ENCODE results near the gene DCST1. TPM values are rescaled to one million over a fixed set of nuclear protein-coding genes. Genes with fewer than 3 reads are reported as not detected.
A peak's percentile ranks its signal among the peaks of the same experiment; 100 is the strongest.

Gene DCST1
- total RNA-seq, 4 donors from 2014 or later = 0.42 TPM; not detected in 3

GRCh38 chr1:155069551-155070157, 36.0 kb downstream of the DCST1 start:
- H3K4me3 ChIP-seq = no peak overlapping the region
- WGBS = 72% methylated on average over 2 of the region's 7 CpGs
- H3K36me3 ChIP-seq = peaks cover 0 to 5% (median 3%) of the 10 kb centered on the region in 4 donors
- no peak for DNase-seq (ENCODE audit: extremely low spot score)
- intact Hi-C loops (cut with DNase I) = no loop called here
- no peaks in the 10 kb centered on the region for H3K9me3 ChIP-seq
- peaks cover 18 to 30% (median 24%) of the 10 kb centered on the region in 4 donors for H3K4me1 ChIP-seq
- TF ChIP-seq EP300 (IDR thresholded peaks at IDR 0.05) (no peak), POLR2AphosphoS5 (IDR thresholded peaks at IDR 0.05) (no peak), POLR2A (IDR thresholded peaks at IDR 0.05; ENCODE audit: low read depth) (no peak)
- TF ChIP-seq, protein P1, sequence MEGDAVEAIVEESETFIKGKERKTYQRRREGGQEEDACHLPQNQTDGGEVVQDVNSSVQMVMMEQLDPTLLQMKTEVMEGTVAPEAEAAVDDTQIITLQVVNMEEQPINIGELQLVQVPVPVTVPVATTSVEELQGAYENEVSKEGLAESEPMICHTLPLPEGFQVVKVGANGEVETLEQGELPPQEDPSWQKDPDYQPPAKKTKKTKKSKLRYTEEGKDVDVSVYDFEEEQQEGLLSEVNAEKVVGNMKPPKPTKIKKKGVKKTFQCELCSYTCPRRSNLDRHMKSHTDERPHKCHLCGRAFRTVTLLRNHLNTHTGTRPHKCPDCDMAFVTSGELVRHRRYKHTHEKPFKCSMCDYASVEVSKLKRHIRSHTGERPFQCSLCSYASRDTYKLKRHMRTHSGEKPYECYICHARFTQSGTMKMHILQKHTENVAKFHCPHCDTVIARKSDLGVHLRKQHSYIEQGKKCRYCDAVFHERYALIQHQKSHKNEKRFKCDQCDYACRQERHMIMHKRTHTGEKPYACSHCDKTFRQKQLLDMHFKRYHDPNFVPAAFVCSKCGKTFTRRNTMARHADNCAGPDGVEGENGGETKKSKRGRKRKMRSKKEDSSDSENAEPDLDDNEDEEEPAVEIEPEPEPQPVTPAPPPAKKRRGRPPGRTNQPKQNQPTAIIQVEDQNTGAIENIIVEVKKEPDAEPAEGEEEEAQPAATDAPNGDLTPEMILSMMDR (IDR thresholded peaks at IDR 0.05) = no peak
- no peaks in the 10 kb centered on the region for H3K27me3 ChIP-seq
- no peak overlapping the region for H3K27ac ChIP-seq (replicated peaks in 1 of 4)

GRCh38 chr1:155070158-155070621, 36.6 kb downstream of the DCST1 start:
- peak overlapping the region; percentile 54 to 62 (median 57) for H3K4me3 ChIP-seq
- 27% methylated on average over 24 of the region's 28 CpGs for WGBS
- H3K9me3 ChIP-seq = no peaks in the 10 kb centered on the region
- TF ChIP-seq EP300 (IDR thresholded peaks at IDR 0.05) (no peak), POLR2AphosphoS5 (IDR thresholded peaks at IDR 0.05) (no peak), POLR2A (IDR thresholded peaks at IDR 0.05; ENCODE audit: low read depth) (no peak)
- TF ChIP-seq, protein P1 (IDR thresholded peaks at IDR 0.05) = no peak
- H3K36me3 ChIP-seq = peaks cover 0 to 5% (median 3%) of the 10 kb centered on the region in 4 donors
- intact Hi-C loops (cut with DNase I) = no loop called here
- DNase-seq (ENCODE audit: extremely low spot score) = no peak
- H3K27me3 ChIP-seq = no peaks in the 10 kb centered on the region
- H3K27ac ChIP-seq (replicated peaks in 1 of 4) = peak overlapping the region in 3 of 4 donors; percentile 68 to 77 (median 75)
- peaks cover 18 to 25% (median 21%) of the 10 kb centered on the region in 4 donors for H3K4me1 ChIP-seq

DNA sequence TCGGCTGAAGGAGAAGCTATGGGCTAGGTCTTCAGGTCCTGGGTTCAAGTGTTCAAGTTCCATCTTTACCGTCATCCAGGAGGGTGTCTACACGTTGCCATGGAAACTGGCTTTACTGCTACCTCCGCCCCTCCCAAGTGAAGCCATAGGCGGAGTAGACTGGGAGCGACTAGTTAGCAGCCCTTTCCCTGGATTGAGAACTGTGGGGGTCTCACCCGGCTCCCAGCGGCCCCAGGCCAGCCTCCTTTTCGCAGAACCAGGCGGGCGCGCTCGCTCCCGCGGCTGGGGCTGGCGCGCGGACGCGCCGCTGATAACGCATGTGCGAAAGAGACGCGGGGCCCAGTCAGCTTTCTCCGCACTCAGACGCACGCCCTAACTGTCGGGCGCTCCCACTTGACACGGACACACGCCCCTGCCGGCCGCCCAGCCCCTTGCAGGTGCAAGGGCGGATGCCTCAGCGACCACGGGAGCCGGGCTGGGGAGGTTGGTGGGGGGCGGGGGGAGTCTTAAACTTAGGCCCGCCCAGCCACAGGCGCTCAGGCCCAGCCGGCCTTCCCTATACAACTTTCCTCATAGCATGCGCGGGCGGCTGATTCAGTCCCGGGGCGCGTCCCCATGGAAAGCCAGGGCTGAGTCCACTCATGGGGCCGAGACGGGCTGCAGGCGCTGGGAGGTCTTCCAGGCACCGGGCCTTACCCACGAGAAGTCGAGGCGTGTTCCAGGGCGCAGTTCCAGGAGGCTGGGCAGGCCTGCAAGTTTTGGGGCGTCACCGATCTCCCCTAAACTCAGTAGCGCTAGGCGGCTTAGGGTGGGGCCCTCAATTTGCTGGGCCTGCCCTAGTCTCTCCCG, 37.3 kb downstream of the DCST1 start:
- WGBS = 21% methylated on average over 12 of the region's 61 CpGs
- no peaks in the 10 kb centered on the region for H3K27me3 ChIP-seq
- H3K9me3 ChIP-seq = no peaks in the 10 kb centered on the region
- H3K4me3 ChIP-seq = peak overlapping the region; percentile 54 to 62 (median 57)
- H3K4me1 ChIP-seq = peaks cover 18 to 25% (median 21%) of the 10 kb centered on the region in 4 donors
- peaks cover 0 to 5% (median 3%) of the 10 kb centered on the region in 4 donors for H3K36me3 ChIP-seq
- intact Hi-C loops (cut with DNase I) = no loop called here
- TF ChIP-seq POLR2AphosphoS5 (IDR thresholded peaks at IDR 0.05) = peak; percentile 45 to 55
- TF ChIP-seq POLR2A (IDR thresholded peaks at IDR 0.05; ENCODE audit: low read depth) = no peak
- no peak for TF ChIP-seq EP300 (IDR thresholded peaks at IDR 0.05)
- TF ChIP-seq, protein P1 (IDR thresholded peaks at IDR 0.05) = peak; percentile 30 to 60 (median 40)
- DNase-seq (ENCODE audit: extremely low spot score) = no peak
- H3K27ac ChIP-seq (replicated peaks in 1 of 4) = peak overlapping the region; percentile 68 to 77 (median 73)

DNA sequence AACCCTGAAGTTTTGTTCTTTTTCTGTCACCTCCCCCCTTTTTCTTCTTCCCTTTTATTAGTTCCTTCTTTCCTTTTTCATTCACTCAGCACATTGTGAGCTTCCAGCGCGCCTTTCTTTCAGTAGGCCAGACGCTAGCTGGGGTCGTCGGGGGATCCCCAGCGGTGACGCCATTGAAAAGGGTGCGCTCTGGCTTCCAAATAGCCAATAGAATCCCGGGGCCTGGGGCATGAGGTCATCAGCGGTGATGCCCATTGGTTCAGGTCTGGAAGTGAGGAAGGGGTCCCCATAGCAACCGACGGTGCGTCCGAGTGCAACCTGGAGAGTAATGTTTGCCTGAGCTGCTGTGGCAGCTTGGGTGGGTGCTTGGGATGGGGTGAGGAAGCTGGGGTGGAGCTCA, 38.1 kb downstream of the DCST1 start:
- intact Hi-C loops (cut with DNase I) = no loop called here
- 71% methylated on average over 14 of the region's 14 CpGs for WGBS
- TF ChIP-seq POLR2AphosphoS5 (IDR thresholded peaks at IDR 0.05) (no peak), POLR2A (IDR thresholded peaks at IDR 0.05; ENCODE audit: low read depth) (no peak)

More for the DNA sequence above, 38.1 kb downstream of the DCST1 start:
- Histone ChIP-seq H3K9me3 (no peaks in the 10 kb centered on the region), H3K4me1 (peaks cover 18 to 25% (median 21%) of the 10 kb centered on the region in 4 donors), H3K27ac (replicated peaks in 1 of 4) (peak overlapping the region in 3 of 4 donors; percentile 71 to 77 (median 75)), H3K36me3 (peaks cover 0 to 5% (median 2%) of the 10 kb centered on the region in 4 donors), H3K27me3 (no peaks in the 10 kb centered on the region), H3K4me3 (peak overlapping the region in 2 of 4 donors; percentile 54 to 57)
- no peak for DNase-seq (ENCODE audit: extremely low spot score)

Measured in esophagus muscularis mucosa (tissue), 4 donors.